ENCODE data around the gene FAM184B.

Gene FAM184B

GRCh38 chr4:17709763-17710068, 71.7 kb downstream of the FAM184B start:
- no peak for DNase-seq (ENCODE audit: low read depth)
- no peak overlapping the region for H3K4me3 ChIP-seq (ENCODE audit: low read depth, low read length)
- no peak for TF ChIP-seq CTCF (conservative IDR thresholded peaks at IDR 0.05; ENCODE audit: low read depth, low read length)

GRCh38 chr4:17708992-17709762, 72.2 kb downstream of the FAM184B start:
- DNase-seq (ENCODE audit: low read depth) = no peak
- no peak for TF ChIP-seq CTCF (conservative IDR thresholded peaks at IDR 0.05; ENCODE audit: low read depth, low read length)
- no peak overlapping the region for H3K4me3 ChIP-seq (ENCODE audit: low read depth, low read length)

GRCh38 chr4:17707671-17708070, 73.8 kb downstream of the FAM184B start:
- no peak overlapping the region for H3K4me3 ChIP-seq (ENCODE audit: low read depth, low read length)
- DNase-seq (ENCODE audit: low read depth) = no peak
- no peak for TF ChIP-seq CTCF (conservative IDR thresholded peaks at IDR 0.05; ENCODE audit: low read depth, low read length)

- no peak overlapping the region for H3K4me3 ChIP-seq (ENCODE audit: low read depth, low read length)
- no peak for TF ChIP-seq CTCF (conservative IDR thresholded peaks at IDR 0.05; ENCODE audit: low read depth, low read length)
- no peak for DNase-seq (ENCODE audit: low read depth)
Measured at GRCh38 chr4:17705107-17705506, 76.3 kb downstream of the FAM184B start.

- no peak for DNase-seq (ENCODE audit: low read depth)
- H3K4me3 ChIP-seq (ENCODE audit: low read depth, low read length) = no peak overlapping the region
- no peak for TF ChIP-seq CTCF (conservative IDR thresholded peaks at IDR 0.05; ENCODE audit: low read depth, low read length)
Measured at GRCh38 chr4:17704020-17704650, 77.3 kb downstream of the FAM184B start.

- no peak for TF ChIP-seq CTCF (conservative IDR thresholded peaks at IDR 0.05; ENCODE audit: low read depth, low read length)
- DNase-seq (ENCODE audit: low read depth) = no peak
- H3K4me3 ChIP-seq (ENCODE audit: low read depth, low read length) = no peak overlapping the region
Measured at GRCh38 chr4:17702641-17703040, 78.8 kb downstream of the FAM184B start.

GRCh38 chr4:17701882-17702281, 79.5 kb downstream of the FAM184B start:
- no peak for TF ChIP-seq CTCF (conservative IDR thresholded peaks at IDR 0.05; ENCODE audit: low read depth, low read length)
- H3K4me3 ChIP-seq (ENCODE audit: low read depth, low read length) = no peak overlapping the region
- no peak for DNase-seq (ENCODE audit: low read depth)
